ENCODE results near the gene DMD.

The DMD gene

DNA sequence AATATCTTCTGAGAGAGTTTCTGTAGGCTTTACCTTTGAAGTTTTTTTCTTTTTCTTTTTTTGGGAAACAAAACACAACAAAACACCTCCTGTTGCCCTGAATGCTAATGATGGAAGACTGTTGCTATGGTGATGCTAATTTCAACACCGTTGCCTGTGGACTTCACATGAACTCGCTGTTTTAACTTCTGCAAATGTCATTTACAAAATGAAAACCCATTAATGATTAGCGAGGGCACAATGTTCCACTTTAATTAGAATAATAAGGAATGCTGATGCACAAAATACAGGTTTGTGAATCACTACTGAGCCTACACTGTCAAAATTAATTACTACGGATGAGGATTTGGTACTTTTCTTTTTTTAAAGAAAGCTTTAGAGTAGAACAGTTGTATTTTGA is 1912.4 kb downstream of the DMD start:
- TF ChIP-seq CTCF (IDR thresholded peaks at IDR 0.05; ENCODE audit: control insufficient read depth, insufficient read depth, low read depth, low read length, missing control alignments) = no peak
- no peak for DNase-seq (ENCODE audit: low read depth)
- H3K4me3 ChIP-seq (ENCODE audit: control insufficient read depth, low read depth, low read length) = no peak overlapping the region

- H3K4me3 ChIP-seq (ENCODE audit: control insufficient read depth, low read depth, low read length) = no peak overlapping the region
- DNase-seq (ENCODE audit: low read depth) = no peak
- no peak for TF ChIP-seq CTCF (IDR thresholded peaks at IDR 0.05; ENCODE audit: control insufficient read depth, insufficient read depth, low read depth, low read length, missing control alignments)
Observed at GRCh38 chrX:31297881-31298280, 1913.5 kb downstream of the DMD start.

- TF ChIP-seq CTCF (IDR thresholded peaks at IDR 0.05; ENCODE audit: control insufficient read depth, insufficient read depth, low read depth, low read length, missing control alignments) = no peak
- H3K4me3 ChIP-seq (ENCODE audit: control insufficient read depth, low read depth, low read length) = no peak overlapping the region
- DNase-seq (ENCODE audit: low read depth) = no peak
Observed at GRCh38 chrX:31294475-31294874, 1916.9 kb downstream of the DMD start.

- no peak for TF ChIP-seq CTCF (IDR thresholded peaks at IDR 0.05; ENCODE audit: control insufficient read depth, insufficient read depth, low read depth, low read length, missing control alignments)
- no peak overlapping the region for H3K4me3 ChIP-seq (ENCODE audit: control insufficient read depth, low read depth, low read length)
- DNase-seq (ENCODE audit: low read depth) = no peak
Observed at GRCh38 chrX:31293409-31293808, 1917.9 kb downstream of the DMD start.

GRCh38 chrX:31291131-31291530 is 1920.2 kb downstream of the DMD start:
- no peak for TF ChIP-seq CTCF (IDR thresholded peaks at IDR 0.05; ENCODE audit: control insufficient read depth, insufficient read depth, low read depth, low read length, missing control alignments)
- no peak overlapping the region for H3K4me3 ChIP-seq (ENCODE audit: control insufficient read depth, low read depth, low read length)
- no peak for DNase-seq (ENCODE audit: low read depth)

DNA sequence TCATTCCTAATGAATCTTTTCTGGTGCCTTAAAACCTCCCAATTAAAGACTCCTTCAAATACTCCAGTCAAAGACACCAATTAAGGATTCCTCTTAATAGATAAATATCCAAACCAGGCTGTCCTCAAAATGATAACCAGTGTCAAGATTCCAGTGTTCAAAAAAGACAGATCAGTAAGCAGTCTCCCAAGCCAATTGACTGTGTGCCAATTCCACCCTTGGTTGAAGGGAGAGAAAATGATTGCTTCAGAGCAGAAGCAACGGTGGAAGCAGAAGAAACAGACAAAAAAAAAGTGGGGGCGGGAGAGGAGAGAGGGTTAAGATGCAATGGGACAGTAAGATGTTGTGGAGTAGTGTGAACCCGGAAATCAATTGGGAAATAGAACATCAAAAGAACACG is 1923.5 kb downstream of the DMD start:
- no peak overlapping the region for H3K4me3 ChIP-seq (ENCODE audit: control insufficient read depth, low read depth, low read length)
- no peak for TF ChIP-seq CTCF (IDR thresholded peaks at IDR 0.05; ENCODE audit: control insufficient read depth, insufficient read depth, low read depth, low read length, missing control alignments)
- DNase-seq (ENCODE audit: low read depth) = no peak

DNA sequence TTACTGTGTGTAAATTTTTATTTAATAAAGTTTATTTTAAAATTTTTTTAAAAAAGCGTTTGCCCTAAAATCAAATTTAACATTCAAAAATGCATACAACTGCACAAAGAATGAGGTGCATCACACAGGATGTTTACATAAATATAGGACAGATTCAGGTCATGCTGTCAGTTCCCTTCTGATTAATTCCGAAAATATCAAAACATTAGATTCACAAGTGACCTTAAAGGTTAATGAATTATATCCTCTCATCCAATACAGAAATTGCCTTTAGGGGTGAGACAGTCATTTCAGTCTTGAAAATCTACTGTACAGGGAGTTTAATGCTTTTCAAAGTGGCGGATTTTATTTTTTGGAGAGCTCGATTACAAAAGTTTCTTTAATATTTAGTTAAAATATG is 1930.8 kb downstream of the DMD start:
- no peak for TF ChIP-seq CTCF (IDR thresholded peaks at IDR 0.05; ENCODE audit: control insufficient read depth, insufficient read depth, low read depth, low read length, missing control alignments)
- H3K4me3 ChIP-seq (ENCODE audit: control insufficient read depth, low read depth, low read length) = no peak overlapping the region
- no peak for DNase-seq (ENCODE audit: low read depth)
